Mucosa of descending colon (tissue), 3 donors: ENCODE data around the gene TTLL4. TPM values are rescaled to one million over a fixed set of nuclear protein-coding genes. Genes with fewer than 3 reads are reported as not detected.

ENCODE experiments used
- ATAC-seq: fragments of 200-7000 bp; cut with Tn5 transposase; one replicate; pipeline ENCODE4 v1.9.1; 2020; ENCODE audit warnings: mild to moderate bottlenecking, moderate library complexity
- DNase-seq, 3 donors: peaks; one replicate each; pipeline ENCODE4 v3.0.0-alpha.2; 2020
- H3K36me3 ChIP-seq: fragments of 200-600 bp; one replicate; pipeline ENCODE4 v1.8.0; 2021; ENCODE audit warnings: low read depth, mild to moderate bottlenecking
- H3K4me1 ChIP-seq: fragments of 200-600 bp; one replicate; pipeline ENCODE4 v1.8.0; 2021; ENCODE audit warnings: low read depth, mild to moderate bottlenecking
- H3K4me3 ChIP-seq: fragments of 200-600 bp; one replicate; pipeline ENCODE4 v1.8.0; 2021; ENCODE audit warnings: mild to moderate bottlenecking
- H3K9me3 ChIP-seq: fragments of 200-600 bp; one replicate; pipeline ENCODE4 v1.8.0; 2021; ENCODE audit warnings: mild to moderate bottlenecking
- CTCF ChIP-seq: fragments of 200-600 bp; IDR thresholded peaks from one replicate; pipeline ENCODE4 v1.8.0; 2022; ENCODE audit warnings: antibody characterized with exemption, mild to moderate bottlenecking
- intact Hi-C, 2 donors: fragments of 100-400 bp; cut with DNase I in 1 of 2; cut with micrococcal nuclease in 1 of 2; formaldehyde crosslinking; loops; one replicate each; pipeline versions ENCODE4 v1.11.0 to v1.11.1; 2022; cut with DNase I, micrococcal nuclease
- total RNA-seq, 3 donors: library from RNA; stranded (reverse); fragmentation: NEBNext Ultra II Directional in 2 of 3; extraction: Animal tissue kit (Norgen Biotek cat#: 25700) in 2 of 3; gene quantifications; one replicate each; pipeline versions ENCODE4 v1.2.1 to v1.2.4, GENCODE V29; 2021 to 2023
- donor health status: DM: no; HTN: no; CAD: no; lungs with moderate emphysema.
- donor health status: DM: no; HTN: no; CAD: no.
- donor health status: DM: no; HTN: yes; CAD: no.

TTLL4 gene
- total RNA-seq, 3 donors from 2014 or later, result 21.0 to 30.1 (median 23.8) TPM

GRCh38 chr2:218746470-218746795, 35.8 kb downstream of the TTLL4 start:
- Histone ChIP-seq H3K4me3 (no peak overlapping the region), H3K9me3 (no peaks in the 10 kb centered on the region), H3K36me3 (no peaks in the 10 kb centered on the region), H3K4me1 (no peaks in the 10 kb centered on the region)
- intact Hi-C loops, result no loop called here
- DNase-seq (no peak), ATAC-seq (no peak)
- TF ChIP-seq CTCF, result no peak

- no peaks in the 10 kb centered on the region for H3K9me3 ChIP-seq
- intact Hi-C loops, result no loop called here
- peaks cover 4% of the 10 kb centered on the region for H3K36me3 ChIP-seq
- H3K4me1 ChIP-seq, result no peaks in the 10 kb centered on the region
- DNase-seq (no peak), ATAC-seq (no peak)
- TF ChIP-seq CTCF, result no peak
- H3K4me3 ChIP-seq, result no peak overlapping the region
Measured at GRCh38 chr2:218746960-218747359, 36.3 kb downstream of the TTLL4 start.

GRCh38 chr2:218748741-218749441, 38.3 kb downstream of the TTLL4 start:
- no peak for ATAC-seq
- Histone ChIP-seq H3K4me1 (no peaks in the 10 kb centered on the region), H3K4me3 (no peak overlapping the region), H3K36me3 (peaks cover 5% of the 10 kb centered on the region), H3K9me3 (no peaks in the 10 kb centered on the region)
- no peak for TF ChIP-seq CTCF
- no peak for DNase-seq
- intact Hi-C loops, result no loop called here

GRCh38 chr2:218754201-218754600, 43.6 kb downstream of the TTLL4 start:
- Histone ChIP-seq H3K4me1 (no peaks in the 10 kb centered on the region), H3K36me3 (peaks cover 5% of the 10 kb centered on the region), H3K4me3 (no peak overlapping the region), H3K9me3 (no peaks in the 10 kb centered on the region)
- no peak for ATAC-seq
- DNase-seq, result no peak
- TF ChIP-seq CTCF, result no peak
- intact Hi-C loops, result no loop called here

- no peak for DNase-seq
- intact Hi-C loops, result no loop called here
- Histone ChIP-seq H3K9me3 (no peaks in the 10 kb centered on the region), H3K36me3 (peaks cover 5% of the 10 kb centered on the region), H3K4me3 (no peak overlapping the region), H3K4me1 (no peaks in the 10 kb centered on the region)
- no peak for ATAC-seq
- TF ChIP-seq CTCF, result no peak
Measured at GRCh38 chr2:218754781-218755180, 44.1 kb downstream of the TTLL4 start.

- intact Hi-C loops, result no loop called here
- ATAC-seq, result no peak
- no peak for TF ChIP-seq CTCF
- H3K9me3 ChIP-seq, result no peaks in the 10 kb centered on the region
- H3K4me3 ChIP-seq, result no peak overlapping the region
- DNase-seq, result no peak
- H3K4me1 ChIP-seq, result no peaks in the 10 kb centered on the region
- H3K36me3 ChIP-seq, result peaks cover 5% of the 10 kb centered on the region
Measured at GRCh38 chr2:218755198-218755566, 44.5 kb downstream of the TTLL4 start.
